ENCODE measurements around the gene OTX1.

- TF ChIP-seq CTCF (IDR thresholded peaks at IDR 0.05) = no peak
- no peak for TF ChIP-seq POLR2A (IDR thresholded peaks at IDR 0.05)
Observed at GRCh38 chr2:63018439-63018838, 32.2 kb upstream of the OTX1 start.

All from heart left ventricle (tissue), 13 donors.